Measurements from ENCODE around the gene CYP3A7.
"Not testable (repeated sequence)": the region's sequence is repeated elsewhere in the genome, so short reads cannot be mapped to it uniquely, and the experiment has no call there.

Gene CYP3A7

DNA sequence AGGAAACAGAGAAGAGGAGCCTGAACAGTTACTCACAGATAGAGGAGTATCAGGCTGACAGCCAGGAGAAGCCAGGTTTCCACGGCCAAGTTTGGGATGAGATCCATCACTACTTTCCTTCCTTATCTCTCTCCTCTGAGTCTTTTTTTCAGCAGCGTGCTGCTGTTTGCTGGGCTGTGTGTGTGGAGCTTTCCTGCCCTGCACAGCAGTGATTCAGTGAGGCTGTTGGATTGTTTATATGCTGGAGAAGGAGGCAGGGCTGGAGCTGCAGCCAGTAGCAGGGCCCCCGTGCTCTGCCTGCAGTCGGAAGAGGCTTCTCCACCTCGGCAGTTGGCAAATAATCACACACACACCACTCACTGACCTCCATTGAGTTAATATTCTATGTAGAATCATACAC, at the start of gene CYP3A7:
Gene CYP3A7, minus strand, starts transcription at position 210 of the 400 bp plus-strand sequence. Its CDS starts 103 bp downstream, at position 107.
- DNase-seq, result no peak

- no peak for DNase-seq
Observed at GRCh38 chr7:99784007-99784406, 49.0 kb upstream of the CYP3A7 start, which contains the start of gene CYP3A4. Gene CYP3A4 (minus strand): TSS chr7:99784184. CDS start chr7:99784081, 103 bp downstream.

DNA sequence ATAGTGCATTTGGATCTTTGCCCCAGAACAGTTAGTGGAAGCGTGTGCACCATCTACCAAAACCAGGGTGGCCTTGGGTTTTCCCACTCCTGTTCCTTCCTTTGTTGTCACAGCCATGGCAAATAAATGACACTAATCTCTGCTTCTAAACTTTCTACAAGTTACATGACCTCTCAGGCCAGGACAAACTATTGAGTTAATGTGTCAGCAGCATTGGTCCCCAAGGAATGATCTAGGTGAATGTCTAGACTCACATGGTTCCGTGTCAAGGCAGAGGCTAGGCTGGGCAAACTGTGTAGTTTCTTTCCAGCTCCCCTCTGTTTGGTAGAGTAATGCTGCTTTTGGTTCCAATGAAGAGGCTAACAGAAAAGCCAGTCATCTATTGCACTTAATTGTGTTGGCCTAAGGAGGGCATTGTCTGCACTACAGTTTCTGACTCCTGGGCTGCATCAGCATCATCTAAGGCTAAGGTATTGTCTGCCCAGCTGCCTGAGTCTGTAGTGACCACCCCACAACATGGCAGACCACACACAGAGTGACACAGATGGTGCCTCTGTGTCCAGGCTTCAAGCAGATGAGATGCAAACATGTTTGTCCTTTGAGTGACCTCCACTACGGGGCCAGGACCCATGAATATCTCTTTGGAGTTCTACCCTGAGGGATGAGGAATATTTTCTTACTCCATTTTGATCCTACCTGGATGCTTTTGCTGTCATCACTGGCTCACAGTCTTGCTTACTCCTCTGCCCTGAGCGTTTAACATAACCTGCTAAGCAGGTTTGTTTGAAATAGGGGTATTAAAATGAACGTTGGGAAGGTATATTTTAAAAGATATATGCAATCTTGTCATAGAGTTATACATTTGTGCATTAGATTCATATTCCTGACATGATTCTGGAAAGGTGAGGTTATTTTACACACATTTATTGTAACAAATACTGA, 47.3 kb upstream of the CYP3A7 start:
- no peak for DNase-seq

- DNase-seq, result no peak
Observed at GRCh38 chr7:99780588-99780987, 45.6 kb upstream of the CYP3A7 start.

- DNase-seq, result no peak
Observed at GRCh38 chr7:99779949-99780348, 45.0 kb upstream of the CYP3A7 start.

DNA sequence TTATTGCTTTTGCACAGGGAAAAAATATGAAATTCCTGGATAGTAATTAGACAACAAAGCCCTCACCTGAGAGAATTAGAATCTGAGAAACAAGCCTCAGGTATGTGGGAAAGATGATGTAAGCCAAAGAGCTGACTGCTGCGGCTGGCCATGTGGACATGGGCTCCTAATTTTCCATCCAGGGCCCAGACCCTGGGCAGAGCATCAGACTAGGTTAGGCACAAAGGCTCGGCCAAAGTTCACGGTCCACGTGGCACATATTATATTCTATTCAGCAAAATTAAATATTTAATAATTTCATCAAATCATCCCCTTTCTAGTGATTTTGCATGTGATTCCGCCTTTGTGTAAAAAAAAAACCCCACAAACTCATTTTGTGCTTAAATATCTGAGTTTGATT, 43.9 kb upstream of the CYP3A7 start:
- DNase-seq, result no peak

GRCh38 chr7:99773395-99773794, 38.4 kb upstream of the CYP3A7 start:
- DNase-seq, result not testable (repeated sequence)

DNA sequence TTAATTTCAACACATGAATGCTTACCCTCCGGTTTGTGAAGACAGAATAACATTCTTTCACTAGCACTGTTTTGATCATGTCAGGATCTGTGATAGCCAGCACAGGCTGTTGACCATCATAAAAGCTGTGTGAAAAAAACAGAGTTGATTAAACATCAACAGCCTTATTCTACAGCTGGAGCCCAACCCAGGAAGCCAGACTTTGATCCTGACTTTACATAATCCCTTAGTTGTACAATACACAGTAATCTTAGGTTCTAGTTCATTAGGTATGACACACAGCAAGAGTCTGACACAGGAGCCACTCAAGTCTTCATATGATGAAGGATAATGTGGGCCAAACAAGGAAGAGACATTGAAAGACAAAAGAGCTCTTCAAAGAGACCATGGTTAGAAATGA, 37.6 kb upstream of the CYP3A7 start:
- no peak for DNase-seq

GRCh38 chr7:99769494-99769893, 34.5 kb upstream of the CYP3A7 start:
- not testable (repeated sequence) for DNase-seq

- no peak for DNase-seq
Observed at GRCh38 chr7:99768471-99768870, 33.5 kb upstream of the CYP3A7 start.

DNA sequence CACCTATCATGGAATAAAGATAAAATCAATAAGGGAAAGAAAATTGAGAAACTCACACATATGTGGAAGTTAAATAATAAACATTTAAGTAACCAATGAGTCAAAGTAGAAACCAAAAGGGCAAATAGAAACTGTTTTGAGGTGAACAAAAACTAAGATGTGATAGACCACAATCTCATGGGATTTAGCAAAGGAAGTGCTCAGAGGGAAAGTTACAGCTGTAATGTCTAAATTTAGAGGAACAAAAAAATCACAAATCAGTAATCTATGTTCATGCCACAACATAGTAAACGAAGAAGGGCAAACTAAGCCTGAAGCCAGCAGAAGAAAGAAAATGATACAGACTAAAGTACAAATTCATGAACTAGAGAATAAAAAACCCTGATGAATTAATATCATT, 32.7 kb upstream of the CYP3A7 start:
- no peak for DNase-seq

- DNase-seq, result no peak
Observed at GRCh38 chr7:99766484-99767099, 31.6 kb upstream of the CYP3A7 start.

- DNase-seq, result no peak
Observed at GRCh38 chr7:99764478-99764877, 29.5 kb upstream of the CYP3A7 start.

- no peak for DNase-seq
Observed at GRCh38 chr7:99762680-99763327, 27.8 kb upstream of the CYP3A7 start.

- DNase-seq, result no peak
Observed at GRCh38 chr7:99755085-99755484, 20.1 kb upstream of the CYP3A7 start.

- no peak for DNase-seq
Observed at GRCh38 chr7:99752356-99752755, 17.4 kb upstream of the CYP3A7 start.

- not testable (repeated sequence) for DNase-seq
Observed at GRCh38 chr7:99751322-99752052, 16.5 kb upstream of the CYP3A7 start.

DNA sequence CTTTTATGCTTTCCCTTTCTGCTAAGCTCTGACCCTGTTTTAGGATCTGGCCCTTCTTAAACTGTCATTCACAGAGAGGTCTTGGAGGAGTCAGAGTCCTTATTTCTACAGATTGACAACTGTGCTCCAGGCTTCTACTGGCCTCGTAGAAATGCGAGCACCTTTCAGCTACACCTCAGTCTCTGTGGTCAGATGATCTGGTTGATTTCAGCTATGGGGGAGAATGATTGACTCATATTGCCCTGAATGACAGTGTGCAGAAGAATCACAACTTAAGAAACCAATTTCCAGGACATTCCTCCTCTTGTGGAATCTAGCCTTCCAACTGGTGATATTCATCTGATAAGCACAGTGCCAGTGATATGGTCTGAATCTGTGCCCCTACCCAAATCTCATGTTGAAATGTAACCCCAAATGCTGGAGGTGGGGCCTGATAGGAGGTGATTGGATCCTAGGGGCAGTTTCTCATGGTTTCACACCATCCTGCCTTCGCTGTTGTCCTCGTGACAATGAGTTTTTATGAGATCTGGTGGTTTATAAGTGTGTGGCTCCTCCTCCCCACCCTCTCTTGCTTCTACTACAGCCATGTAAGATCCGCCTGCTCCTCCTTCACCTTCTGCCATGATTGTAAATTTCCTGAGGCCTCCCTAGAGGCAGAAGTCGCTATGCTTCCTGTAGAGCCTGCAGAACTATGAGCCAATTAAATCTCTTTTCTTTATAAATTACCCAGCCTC, 14.0 kb upstream of the CYP3A7 start:
- DNase-seq, result no peak

DNA sequence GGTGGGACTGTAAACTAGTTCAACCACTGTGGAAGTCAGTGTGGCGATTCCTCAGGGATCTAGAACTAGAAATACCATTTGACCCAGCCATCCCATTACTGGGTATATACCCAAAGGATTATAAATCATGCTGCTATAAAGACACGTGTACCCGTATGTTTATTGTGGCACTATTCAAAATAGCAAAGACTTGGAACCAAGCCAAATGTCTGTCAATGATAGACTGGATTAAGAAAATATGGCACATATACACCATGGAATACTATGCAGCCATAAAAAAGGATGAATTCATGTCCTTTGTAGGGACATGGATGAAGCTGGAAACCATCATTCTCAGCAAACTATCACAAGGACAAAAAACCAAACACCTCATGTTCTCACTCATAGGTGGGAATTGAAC, 11.9 kb upstream of the CYP3A7 start:
- not testable (repeated sequence) for DNase-seq

GRCh38 chr7:99745395-99745794, 10.4 kb upstream of the CYP3A7 start:
- not testable (repeated sequence) for DNase-seq

GRCh38 chr7:99742737-99743394, 7.9 kb upstream of the CYP3A7 start:
- DNase-seq, result no peak

GRCh38 chr7:99741441-99741795, 6.4 kb upstream of the CYP3A7 start:
- DNase-seq, result no peak
